CD4-positive, alpha-beta T cell (primary cell): ENCODE measurements around the gene MSMO1. TPM values are rescaled to one million over a fixed set of nuclear protein-coding genes. Genes with fewer than 3 reads are reported as not detected.
"Not testable (repeated sequence)": the region's sequence is repeated elsewhere in the genome, so short reads cannot be mapped to it uniquely, and the experiment has no call there.

Source experiments
- ATAC-seq: fragments of 200-7000 bp; cut with Tn5 transposase; one replicate; pipeline ENCODE4 v1.10.0; 2022; ENCODE audit warnings: mild to moderate bottlenecking; ENCODE audit not compliant: poor library complexity
- CTCF ChIA-PET: fragments of 350-600 bp; sonication (Branson Sonifier 250); formaldehyde crosslinking; loops from one replicate; lab custom pipeline; 2021; ENCODE audit warnings: antibody characterized with exemption, inconsistent platforms; lab: Charles Lee
- POLR2A ChIA-PET: fragments of 350-600 bp; sonication (Branson Sonifier 250); formaldehyde crosslinking; loops from one replicate; lab custom pipeline; 2021; ENCODE audit warnings: antibody characterized with exemption, inconsistent platforms; lab: Charles Lee
- DNase-seq, 14 experiments: peaks; one replicate each; pipeline ENCODE4 v3.0.0-alpha.2; 2013 to 2020; ENCODE audit warnings: mixed read lengths in 2 of 14
- H3K27ac ChIP-seq, 2 donors: one replicate each; pipeline versions ENCODE4 v1.5.1 to v1.7.0; 2013; ENCODE audit warnings: low read length in 2 of 2, low read depth in 1 of 2, mild to moderate bottlenecking in 1 of 2
- H3K27me3 ChIP-seq, 2 experiments: 1 replicate in 1 of 2; 2 replicates in 1 of 2; pipeline versions ENCODE4 v1.6.1 to v1.7.0; 2013; ENCODE audit warnings: low read length in 2 of 2, control low read depth in 1 of 2, mild to moderate bottlenecking in 1 of 2, moderate library complexity in 1 of 2; ENCODE audit not compliant: insufficient read depth in 2 of 2, control insufficient read depth in 1 of 2
- H3K36me3 ChIP-seq: one replicate; pipeline ENCODE4 v1.6.1; 2013; ENCODE audit warnings: low read length, control low read depth; ENCODE audit not compliant: insufficient read depth
- H3K4me1 ChIP-seq: one replicate; pipeline ENCODE4 v1.6.1; 2013; ENCODE audit warnings: low read length, control low read depth; ENCODE audit not compliant: insufficient read depth
- H3K4me3 ChIP-seq: one replicate; pipeline ENCODE4 v1.5.1; 2013; ENCODE audit warnings: mild to moderate bottlenecking, low read length, moderate library complexity
- H3K9me3 ChIP-seq, 2 experiments: 1 replicate in 1 of 2; 2 replicates in 1 of 2; pipeline versions ENCODE4 v1.6.1 to v1.7.0; 2013; ENCODE audit warnings: low read length in 2 of 2, mild to moderate bottlenecking in 2 of 2, control low read depth in 1 of 2, moderate library complexity in 1 of 2; ENCODE audit not compliant: control insufficient read depth in 1 of 2, insufficient read depth in 1 of 2
- H3K27ac Mint-ChIP-seq: one replicate; pipeline ENCODE4 v1.8.0; 2020; ENCODE audit warnings: mixed read lengths
- H3K27me3 Mint-ChIP-seq: one replicate; pipeline ENCODE4 v1.8.0; 2021; ENCODE audit warnings: mixed read lengths
- H3K36me3 Mint-ChIP-seq: one replicate; pipeline ENCODE4 v1.8.0; 2021; ENCODE audit warnings: low read depth, mixed read lengths
- H3K4me1 Mint-ChIP-seq: one replicate; pipeline ENCODE4 v1.8.0; 2021; ENCODE audit warnings: low read depth, mixed read lengths
- H3K4me3 Mint-ChIP-seq: one replicate; pipeline ENCODE4 v1.8.0; 2020; ENCODE audit warnings: mild to moderate bottlenecking, mixed read lengths
- H3K9me3 Mint-ChIP-seq: one replicate; pipeline ENCODE4 v1.8.0; 2020; ENCODE audit warnings: mixed read lengths
- CTCF ChIP-seq: fragments of 200-600 bp; IDR thresholded peaks from one replicate; pipeline ENCODE4 v1.8.0; 2022; ENCODE audit warnings: antibody characterized with exemption, mild to moderate bottlenecking
- intact Hi-C, 2 experiments: fragments of 100-400 bp; cut with DNase I in 1 of 2; cut with micrococcal nuclease in 1 of 2; formaldehyde crosslinking; loops; one replicate each; pipeline versions ENCODE4 v1.15.1 to v1.9.0; 2023 to 2025; cut with DNase I, micrococcal nuclease
- total RNA-seq, 174 experiments: library from RNA in 2 of 174; stranded (reverse) in 2 of 174; gene quantifications; one replicate each; pipeline ENCODE4 v1.2.3 and lab custom pipeline; 2021 to 2026

The MSMO1 gene
- total RNA-seq, 2 experiments from 2014 or later: 13.3 to 15.1 TPM

- TF ChIP-seq CTCF: no peak
- Histone ChIP-seq H3K4me1 (peaks cover 7% of the 10 kb centered on the region), H3K4me3 (no peak overlapping the region), H3K36me3 (peaks cover 41% of the 10 kb centered on the region), H3K9me3 (no peaks in the 10 kb centered on the region), H3K27me3 (no peaks in the 10 kb centered on the region), H3K27ac (no peak overlapping the region)
- DNase-seq (no peak), ATAC-seq (no peak)
- peaks cover 77% of the 10 kb centered on the region for H3K36me3 Mint-ChIP-seq
- no peaks in the 10 kb centered on the region for H3K9me3 Mint-ChIP-seq
- intact Hi-C loops: no loop called here
- H3K27me3 Mint-ChIP-seq: no peaks in the 10 kb centered on the region
- CTCF ChIA-PET: no interaction called here
- POLR2A ChIA-PET: no interaction called here
- peak overlapping the region; percentile 49 for H3K27ac Mint-ChIP-seq
- H3K4me1 Mint-ChIP-seq: peaks cover 38% of the 10 kb centered on the region
- H3K4me3 Mint-ChIP-seq: no peak overlapping the region
Observed at GRCh38 chr4:165335163-165335703, 7.8 kb downstream of the MSMO1 start.

- no peak overlapping the region for H3K4me3 Mint-ChIP-seq
- H3K4me1 Mint-ChIP-seq: peaks cover 23% of the 10 kb centered on the region
- Histone ChIP-seq H3K36me3 (peaks cover 47% of the 10 kb centered on the region), H3K4me3 (no peak overlapping the region), H3K9me3 (no peaks in the 10 kb centered on the region), H3K27ac (no peak overlapping the region), H3K27me3 (no peaks in the 10 kb centered on the region), H3K4me1 (no peaks in the 10 kb centered on the region)
- CTCF ChIA-PET: no interaction called here
- H3K9me3 Mint-ChIP-seq: no peaks in the 10 kb centered on the region
- no peak for DNase-seq
- H3K36me3 Mint-ChIP-seq: peaks cover 75% of the 10 kb centered on the region
- ATAC-seq: no peak
- no peak for TF ChIP-seq CTCF
- intact Hi-C loops: no loop called here
- H3K27me3 Mint-ChIP-seq: no peaks in the 10 kb centered on the region
- no peak overlapping the region for H3K27ac Mint-ChIP-seq
- POLR2A ChIA-PET: no interaction called here
Observed at GRCh38 chr4:165336743-165337142, 9.3 kb downstream of the MSMO1 start.

GRCh38 chr4:165342340-165342739 is 14.9 kb downstream of the MSMO1 start:
- H3K27me3 ChIP-seq, intact Hi-C loops, H3K4me3 Mint-ChIP-seq, H3K4me3 ChIP-seq, H3K4me1 ChIP-seq, H3K4me1 Mint-ChIP-seq, H3K9me3 Mint-ChIP-seq, DNase-seq, H3K27ac ChIP-seq, H3K27me3 Mint-ChIP-seq, H3K9me3 ChIP-seq, ATAC-seq, H3K27ac Mint-ChIP-seq: not testable (repeated sequence)
- ChIA-PET POLR2A (interaction anchor here (1.8 kb wide), 1 partner anchor 211 kb away, joined by 6 read pairs; no protein-coding TSS in a partner anchor), CTCF (interaction anchor here (0.7 to 2.2 kb wide), 4 partner anchors 13 to 1813 kb away, joined by 3 to 11 read pairs (median 3); no protein-coding TSS in a partner anchor)
- H3K36me3 ChIP-seq: peaks cover 34% of the 10 kb centered on the region
- peaks cover 50% of the 10 kb centered on the region for H3K36me3 Mint-ChIP-seq
